ENCODE measurements around the gene RNF208.

- TF ChIP-seq POLR2A (IDR thresholded peaks at IDR 0.05; ENCODE audit: low read depth, low read length) (no peak), CTCF (conservative IDR thresholded peaks at IDR 0.05; ENCODE audit: low read depth, low read length) (no peak), CEBPB (IDR thresholded peaks at IDR 0.05; ENCODE audit: low read depth, low read length) (no peak), MAZ (IDR thresholded peaks at IDR 0.05; ENCODE audit: borderline replicate concordance, low read depth, low read length) (no peak), BHLHE40 (IDR thresholded peaks at IDR 0.05; ENCODE audit: low read depth, low read length) (no peak), SMC3 (IDR thresholded peaks at IDR 0.05; ENCODE audit: low read depth, low read length) (no peak), MXI1 (IDR thresholded peaks at IDR 0.05; ENCODE audit: borderline replicate concordance, low read depth, low read length) (no peak), RAD21 (IDR thresholded peaks at IDR 0.05; ENCODE audit: low read length) (no peak), CHD1 (IDR thresholded peaks at IDR 0.05; ENCODE audit: low read depth, low read length) (no peak)
- TF ChIP-seq, protein P1, sequence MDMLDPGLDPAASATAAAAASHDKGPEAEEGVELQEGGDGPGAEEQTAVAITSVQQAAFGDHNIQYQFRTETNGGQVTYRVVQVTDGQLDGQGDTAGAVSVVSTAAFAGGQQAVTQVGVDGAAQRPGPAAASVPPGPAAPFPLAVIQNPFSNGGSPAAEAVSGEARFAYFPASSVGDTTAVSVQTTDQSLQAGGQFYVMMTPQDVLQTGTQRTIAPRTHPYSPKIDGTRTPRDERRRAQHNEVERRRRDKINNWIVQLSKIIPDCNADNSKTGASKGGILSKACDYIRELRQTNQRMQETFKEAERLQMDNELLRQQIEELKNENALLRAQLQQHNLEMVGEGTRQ (IDR thresholded peaks at IDR 0.05; ENCODE audit: low read depth, low read length), result no peak
Observed at GRCh38 chr9:137268538-137269201, 46.6 kb upstream of the RNF208 start.
